SK-N-SH (cell line): ENCODE data around the gene CACNA2D4. TPM values are rescaled to one million over a fixed set of nuclear protein-coding genes. Genes with fewer than 3 reads are reported as not detected.

Experiments used
- CTCF ChIA-PET: fragments of 300-600, 350-600 bp; formaldehyde crosslinking; extraction: SDS; loops from one replicate; lab custom pipeline; 2021; lab: Yijun Ruan, JAX
- POLR2A ChIA-PET: fragments of 350-600 bp; sonication (Branson Sonifier 250); formaldehyde crosslinking; extraction: SDS; loops from one replicate; lab custom pipeline; 2020; ENCODE audit warnings: antibody characterized with exemption, inconsistent platforms; lab: Yijun Ruan, JAX
- DNase-seq: peaks from one replicate; pipeline ENCODE4 v3.0.0; 2012
- H2AFZ ChIP-seq: fragments of 200-600 bp; sonication (generic); 2 replicates; pipeline ENCODE4 v1.8.1; 2016; ENCODE audit warnings: antibody characterized with exemption, mild to moderate bottlenecking, low read depth
- H3F3A ChIP-seq: fragments of 200-600 bp; sonication (generic); replicated peaks from 2 replicates; pipeline ENCODE3; 2016; ENCODE audit warnings: antibody characterized with exemption, mild to moderate bottlenecking; ENCODE audit not compliant: insufficient read depth
- H3K27ac ChIP-seq, 2 experiments: fragments of 200-500 bp in 1 of 2; fragments of 200-600 bp in 1 of 2; sonication (Bioruptor generic) in 1 of 2; sonication (generic), shearing (Covaris generic) in 1 of 2; 2 replicates each; pipeline versions ENCODE4 v1.5.1 to v1.6.1; 2014 to 2016; ENCODE audit warnings: low read depth in 2 of 2, inconsistent platforms in 1 of 2, low read length in 1 of 2, mild to moderate bottlenecking in 1 of 2, mixed read lengths in 1 of 2
- H3K27me3 ChIP-seq: fragments of 200-600 bp; sonication (generic), shearing (Covaris generic); 2 replicates; pipeline ENCODE4 v1.6.1; 2016; ENCODE audit warnings: mixed run types; ENCODE audit not compliant: insufficient read depth
- H3K36me3 ChIP-seq, 2 experiments: fragments of 200-500 bp in 1 of 2; fragments of 200-600 bp in 1 of 2; sonication (Bioruptor generic) in 1 of 2; sonication (generic) in 1 of 2; replicated peaks in 1 of 2; 2 replicates each; pipeline versions ENCODE3 to v1.5.1; 2014 to 2016; ENCODE audit warnings: low read length in 1 of 2, mild to moderate bottlenecking in 1 of 2; ENCODE audit not compliant: insufficient read depth in 2 of 2, control insufficient read depth in 1 of 2
- H3K4me1 ChIP-seq, 2 experiments: fragments of 200-500 bp in 1 of 2; fragments of 200-600 bp in 1 of 2; sonication (Bioruptor generic) in 1 of 2; sonication (generic), shearing (Covaris generic) in 1 of 2; 2 replicates each; pipeline versions ENCODE4 v1.5.1 to v1.6.1; 2014 to 2016; ENCODE audit warnings: low read depth in 1 of 2, low read length in 1 of 2, mixed run types in 1 of 2; ENCODE audit not compliant: insufficient read depth in 2 of 2, control insufficient read depth in 1 of 2
- H3K4me2 ChIP-seq: fragments of 200-600 bp; sonication (generic), shearing (Covaris generic); 2 replicates; pipeline ENCODE4 v1.6.1; 2017; ENCODE audit warnings: mixed run types
- H3K4me3 ChIP-seq, 2 experiments: fragments of 200-500 bp in 1 of 2; fragments of 200-600 bp in 1 of 2; sonication (Bioruptor generic) in 1 of 2; sonication (generic), shearing (Covaris generic) in 1 of 2; 2 replicates each; pipeline versions ENCODE4 v1.5.1 to v1.8.1; 2014 to 2016; ENCODE audit warnings: low read depth in 2 of 2, inconsistent platforms in 1 of 2, low read length in 1 of 2, mild to moderate bottlenecking in 1 of 2, mixed read lengths in 1 of 2, moderate library complexity in 1 of 2
- H3K79me2 ChIP-seq: fragments of 200-600 bp; sonication (generic); 2 replicates; pipeline ENCODE4 v1.8.1; 2017; ENCODE audit warnings: mild to moderate bottlenecking; ENCODE audit not compliant: insufficient read depth
- H3K9ac ChIP-seq: fragments of 200-600 bp; sonication (generic); 2 replicates; pipeline ENCODE4 v1.6.1; 2017; ENCODE audit warnings: mixed run types
- H3K9me2 ChIP-seq: fragments of 200-600 bp; sonication (generic); 2 replicates; pipeline ENCODE4 v1.6.1; 2017; ENCODE audit warnings: mixed run types
- H3K9me3 ChIP-seq: fragments of 200-600 bp; sonication (generic); 2 replicates; pipeline ENCODE4 v1.6.1; 2017; ENCODE audit warnings: mixed run types, mild to moderate bottlenecking, moderate library complexity
- H4K20me1 ChIP-seq: fragments of 200-600 bp; sonication (generic); 2 replicates; pipeline ENCODE4 v1.6.1; 2017; ENCODE audit warnings: mild to moderate bottlenecking, mixed run types; ENCODE audit not compliant: insufficient read depth
- EP300 ChIP-seq, 2 experiments: IDR thresholded peaks; 2 replicates each; pipeline versions ENCODE4 v1.4.0 to v1.6.1; 2012; ENCODE audit warnings: borderline replicate concordance in 1 of 2, low read depth in 1 of 2, low read length in 1 of 2
- JUND ChIP-seq: IDR thresholded peaks from 2 replicates; pipeline ENCODE4 v1.4.0; 2012
- NRF1 ChIP-seq: IDR thresholded peaks from 2 replicates; pipeline ENCODE4 v1.6.1; 2012; ENCODE audit warnings: low read depth, mild to moderate bottlenecking, low read length
- REST ChIP-seq: IDR thresholded peaks from 2 replicates; pipeline ENCODE4 v1.6.1; 2012; ENCODE audit warnings: mild to moderate bottlenecking, low read depth, low read length, moderate library complexity
- RXRA ChIP-seq: IDR thresholded peaks from 2 replicates; pipeline ENCODE4 v1.4.0; 2012; ENCODE audit warnings: low read depth, mild to moderate bottlenecking, borderline replicate concordance
- SMC3 ChIP-seq: IDR thresholded peaks from 2 replicates; pipeline ENCODE4 v1.6.1; 2012; ENCODE audit warnings: low read depth, low read length, improper control_type of control experiment
- TAF1 ChIP-seq: IDR thresholded peaks from 2 replicates; pipeline ENCODE4 v1.6.1; 2012; ENCODE audit warnings: low read depth, mild to moderate bottlenecking, low read length, moderate library complexity, borderline replicate concordance
- TEAD4 ChIP-seq: IDR thresholded peaks from 2 replicates; pipeline ENCODE4 v1.4.0; 2012; ENCODE audit warnings: mild to moderate bottlenecking, borderline replicate concordance; ENCODE audit not compliant: insufficient read depth
- USF1 ChIP-seq: IDR thresholded peaks from 2 replicates; pipeline ENCODE4 v1.4.0; 2012; ENCODE audit warnings: low read depth, borderline replicate concordance
- YY1 ChIP-seq: IDR thresholded peaks from 2 replicates; pipeline ENCODE4 v1.4.0; 2012; ENCODE audit warnings: low read depth, mild to moderate bottlenecking
- WGBS: methylation state at CpG from one replicate; pipeline ENCODE4 v1.1.6; 2017; ENCODE audit warnings: low lambda C conversion rate; 5-methylcytosine and 5-hydroxymethylcytosine counted together
- polyA plus RNA-seq, 3 experiments: library from polyadenylated mRNA; depleted of rRNA; stranded (reverse); fragments of >200 nt; gene quantifications; 2 replicates each; pipeline ENCODE4 v1.2.3, GENCODE V29; 2012

CACNA2D4 gene
- polyA plus RNA-seq, 1 of the 3 experiments (the other 2 are of a cell fraction) = 0.02 TPM

- CTCF ChIA-PET = interaction anchor here (0.7 to 3.1 kb wide), 4 partner anchors 8 to 112 kb away, joined by 3 to 13 read pairs (median 4); partner anchors contain the start of gene LRTM2
- Histone ChIP-seq H3K27me3 (no peaks in the 10 kb centered on the region), H3K36me3 (no peaks in the 10 kb centered on the region), H3K9ac (no peak overlapping the region), H3K4me2 (no peak overlapping the region), H2AFZ (no peak overlapping the region), H4K20me1 (no peaks in the 10 kb centered on the region), H3K79me2 (no peaks in the 10 kb centered on the region), H3K4me1 (peaks cover 0 to 66% of the 10 kb centered on the region in 2 experiments; a peak in 2 of 4 replicates), H3K9me2 (no peaks in the 10 kb centered on the region), H3K9me3 (no peaks in the 10 kb centered on the region), H3K4me3 (no peak overlapping the region), H3F3A (no peaks in the 10 kb centered on the region), H3K27ac (no peak overlapping the region)
- WGBS = 75% methylated on average over 22 of the region's 38 CpGs
- TF ChIP-seq TEAD4 (no peak), NRF1 (no peak), USF1 (no peak), TAF1 (no peak), REST (no peak), RXRA (no peak), YY1 (no peak), SMC3 (no peak), EP300 (IDR thresholded peaks at IDR 0.05; ENCODE audit: borderline replicate concordance in 1 of 2, low read depth in 1 of 2, low read length in 1 of 2) (no peak), JUND (no peak)
- POLR2A ChIA-PET = no interaction called here
- DNase-seq = no peak
Measured at GRCh38 chr12:1827826-1828805, 90.3 kb downstream of the CACNA2D4 start.
